ENCODE results near the gene CHRNA4. TPM values are rescaled to one million over a fixed set of nuclear protein-coding genes. Genes with fewer than 3 reads are reported as not detected.
A peak's percentile ranks its signal among the peaks of the same experiment; 100 is the strongest.

CHRNA4 gene
- total and polyA plus RNA-seq, 9 donors = 0.44 to 2.3 (median 0.76) TPM

- WGBS (ENCODE audit: insufficient coverage) = 83% methylated on average over 30 of the region's 30 CpGs
- Histone ChIP-seq H3K27me3 (ENCODE audit: control insufficient read depth, insufficient read depth, low read length) (peaks cover 33% of the 10 kb centered on the region), H3K4me3 (ENCODE audit: low read length) (no peak overlapping the region), H3K4me1 (ENCODE audit: control insufficient read depth, insufficient read depth, low read length) (peaks cover 28% of the 10 kb centered on the region), H3K9me3 (replicated peaks; ENCODE audit: control insufficient read depth, low read depth, low read length) (no peaks in the 10 kb centered on the region), H3K27ac (ENCODE audit: low read length) (no peak overlapping the region), H3K36me3 (ENCODE audit: control insufficient read depth, insufficient read depth, low read length) (no peaks in the 10 kb centered on the region)
- no peak for DNase-seq
Observed at GRCh38 chr20:63356931-63357879, 3.9 kb downstream of the CHRNA4 start.

GRCh38 chr20:63356511-63356910 is 4.6 kb downstream of the CHRNA4 start:
- no peak for DNase-seq
- WGBS (ENCODE audit: insufficient coverage) = 91% methylated on average over 8 of the region's 8 CpGs
- Histone ChIP-seq H3K9me3 (replicated peaks; ENCODE audit: control insufficient read depth, low read depth, low read length) (no peaks in the 10 kb centered on the region), H3K4me1 (ENCODE audit: control insufficient read depth, insufficient read depth, low read length) (peaks cover 31% of the 10 kb centered on the region), H3K27ac (ENCODE audit: low read length) (no peak overlapping the region), H3K27me3 (ENCODE audit: control insufficient read depth, insufficient read depth, low read length) (peaks cover 26% of the 10 kb centered on the region), H3K36me3 (ENCODE audit: control insufficient read depth, insufficient read depth, low read length) (no peaks in the 10 kb centered on the region), H3K4me3 (ENCODE audit: low read length) (no peak overlapping the region)

- no peak for DNase-seq
- Histone ChIP-seq H3K36me3 (ENCODE audit: control insufficient read depth, insufficient read depth, low read length) (no peaks in the 10 kb centered on the region), H3K4me1 (ENCODE audit: control insufficient read depth, insufficient read depth, low read length) (peaks cover 31% of the 10 kb centered on the region), H3K27me3 (ENCODE audit: control insufficient read depth, insufficient read depth, low read length) (peaks cover 21% of the 10 kb centered on the region), H3K27ac (ENCODE audit: low read length) (no peak overlapping the region), H3K9me3 (replicated peaks; ENCODE audit: control insufficient read depth, low read depth, low read length) (no peaks in the 10 kb centered on the region), H3K4me3 (ENCODE audit: low read length) (no peak overlapping the region)
- 90% methylated on average over 2 of the region's 11 CpGs for WGBS (ENCODE audit: insufficient coverage)
Observed at GRCh38 chr20:63355781-63356295, 5.3 kb downstream of the CHRNA4 start.

GRCh38 chr20:63354636-63355350 is 6.4 kb downstream of the CHRNA4 start:
- DNase-seq = no peak
- Histone ChIP-seq H3K27me3 (ENCODE audit: control insufficient read depth, insufficient read depth, low read length) (peaks cover 11% of the 10 kb centered on the region), H3K27ac (ENCODE audit: low read length) (no peak overlapping the region), H3K36me3 (ENCODE audit: control insufficient read depth, insufficient read depth, low read length) (no peaks in the 10 kb centered on the region), H3K9me3 (replicated peaks; ENCODE audit: control insufficient read depth, low read depth, low read length) (no peaks in the 10 kb centered on the region), H3K4me3 (ENCODE audit: low read length) (no peak overlapping the region), H3K4me1 (ENCODE audit: control insufficient read depth, insufficient read depth, low read length) (peaks cover 24% of the 10 kb centered on the region)
- 86% methylated on average over 16 of the region's 25 CpGs for WGBS (ENCODE audit: insufficient coverage)

- no peak overlapping the region for H3K4me3 ChIP-seq (ENCODE audit: low read length)
- WGBS (ENCODE audit: insufficient coverage) = 29% methylated on average over 12 of the region's 12 CpGs
- no peaks in the 10 kb centered on the region for H3K9me3 ChIP-seq (replicated peaks; ENCODE audit: control insufficient read depth, low read depth, low read length)
- peaks cover 20% of the 10 kb centered on the region for H3K4me1 ChIP-seq (ENCODE audit: control insufficient read depth, insufficient read depth, low read length)
- H3K27ac ChIP-seq (ENCODE audit: low read length) = no peak overlapping the region
- peaks cover 10% of the 10 kb centered on the region for H3K27me3 ChIP-seq (ENCODE audit: control insufficient read depth, insufficient read depth, low read length)
- no peaks in the 10 kb centered on the region for H3K36me3 ChIP-seq (ENCODE audit: control insufficient read depth, insufficient read depth, low read length)
- DNase-seq = no peak
Observed at GRCh38 chr20:63352811-63353221, 8.3 kb downstream of the CHRNA4 start.

- peak; percentile 73 for DNase-seq
- no peak overlapping the region for H3K27ac ChIP-seq (ENCODE audit: low read length)
- H3K9me3 ChIP-seq (replicated peaks; ENCODE audit: control insufficient read depth, low read depth, low read length) = no peaks in the 10 kb centered on the region
- H3K4me3 ChIP-seq (ENCODE audit: low read length) = no peak overlapping the region
- H3K4me1 ChIP-seq (ENCODE audit: control insufficient read depth, insufficient read depth, low read length) = peaks cover 20% of the 10 kb centered on the region
- peaks cover 10% of the 10 kb centered on the region for H3K27me3 ChIP-seq (ENCODE audit: control insufficient read depth, insufficient read depth, low read length)
- WGBS (ENCODE audit: insufficient coverage) = 16% methylated on average over 22 of the region's 28 CpGs
- no peaks in the 10 kb centered on the region for H3K36me3 ChIP-seq (ENCODE audit: control insufficient read depth, insufficient read depth, low read length)
Observed at GRCh38 chr20:63351811-63352591, 9.1 kb downstream of the CHRNA4 start.

- H3K36me3 ChIP-seq (ENCODE audit: control insufficient read depth, insufficient read depth, low read length) = no peaks in the 10 kb centered on the region
- no peaks in the 10 kb centered on the region for H3K9me3 ChIP-seq (replicated peaks; ENCODE audit: control insufficient read depth, low read depth, low read length)
- no peak overlapping the region for H3K27ac ChIP-seq (ENCODE audit: low read length)
- DNase-seq = no peak
- WGBS (ENCODE audit: insufficient coverage) = 92% methylated on average over 12 of the region's 12 CpGs
- peaks cover 12% of the 10 kb centered on the region for H3K27me3 ChIP-seq (ENCODE audit: control insufficient read depth, insufficient read depth, low read length)
- no peak overlapping the region for H3K4me3 ChIP-seq (ENCODE audit: low read length)
- peaks cover 25% of the 10 kb centered on the region for H3K4me1 ChIP-seq (ENCODE audit: control insufficient read depth, insufficient read depth, low read length)
Observed at GRCh38 chr20:63351326-63351700, 9.8 kb downstream of the CHRNA4 start.

GRCh38 chr20:63350597-63351325 is 10.4 kb downstream of the CHRNA4 start:
- DNase-seq = no peak
- H3K4me3 ChIP-seq (ENCODE audit: low read length) = no peak overlapping the region
- H3K4me1 ChIP-seq (ENCODE audit: control insufficient read depth, insufficient read depth, low read length) = peaks cover 31% of the 10 kb centered on the region
- no peaks in the 10 kb centered on the region for H3K36me3 ChIP-seq (ENCODE audit: control insufficient read depth, insufficient read depth, low read length)
- no peaks in the 10 kb centered on the region for H3K9me3 ChIP-seq (replicated peaks; ENCODE audit: control insufficient read depth, low read depth, low read length)
- WGBS (ENCODE audit: insufficient coverage) = 91% methylated on average over 37 of the region's 46 CpGs
- H3K27me3 ChIP-seq (ENCODE audit: control insufficient read depth, insufficient read depth, low read length) = peaks cover 12% of the 10 kb centered on the region
- H3K27ac ChIP-seq (ENCODE audit: low read length) = no peak overlapping the region

- peaks cover 12% of the 10 kb centered on the region for H3K27me3 ChIP-seq (ENCODE audit: control insufficient read depth, insufficient read depth, low read length)
Observed at GRCh38 chr20:63350196-63350595, 11.0 kb downstream of the CHRNA4 start.

More at GRCh38 chr20:63350196-63350595, 11.0 kb downstream of the CHRNA4 start:
- Histone ChIP-seq H3K27ac (ENCODE audit: low read length) (no peak overlapping the region), H3K9me3 (replicated peaks; ENCODE audit: control insufficient read depth, low read depth, low read length) (no peaks in the 10 kb centered on the region), H3K4me3 (ENCODE audit: low read length) (no peak overlapping the region), H3K4me1 (ENCODE audit: control insufficient read depth, insufficient read depth, low read length) (peaks cover 36% of the 10 kb centered on the region), H3K36me3 (ENCODE audit: control insufficient read depth, insufficient read depth, low read length) (no peaks in the 10 kb centered on the region)
- 94% methylated on average over 33 of the region's 33 CpGs for WGBS (ENCODE audit: insufficient coverage)
- DNase-seq = no peak

All from muscle of leg (tissue), 11 donors.